Endothelial cell of umbilical vein (primary cell): Measurements from ENCODE around the gene CEP152.

ENCODE experiments used
- CTCF ChIP-seq, 2 donors: IDR thresholded peaks; 1 replicate in 1 of 2; 2 replicates in 1 of 2; pipeline ENCODE4 v1.5.1; 2011; ENCODE audit warnings: low read length in 2 of 2, mild to moderate bottlenecking in 2 of 2, moderate library complexity in 2 of 2, control low read depth in 1 of 2, inconsistent platforms in 1 of 2, low read depth in 1 of 2; ENCODE audit not compliant: insufficient read depth in 1 of 2; ENCODE audit errors: extremely low read depth in 1 of 2
- EZH2 ChIP-seq: IDR thresholded peaks from 2 replicates; pipeline ENCODE4 v1.6.1; 2012; ENCODE audit warnings: borderline replicate concordance, low read depth, mild to moderate bottlenecking, moderate library complexity, low read length, inconsistent platforms; ENCODE audit not compliant: severe bottlenecking
- FOS ChIP-seq: IDR thresholded peaks from 2 replicates; pipeline ENCODE4 v1.6.1; 2011; ENCODE audit warnings: mild to moderate bottlenecking, low read length, moderate library complexity, borderline replicate concordance; ENCODE audit not compliant: insufficient read depth
- GATA2 ChIP-seq: IDR thresholded peaks from 2 replicates; pipeline ENCODE4 v1.7.0; 2011; ENCODE audit warnings: low read depth, mild to moderate bottlenecking, moderate library complexity, mixed read lengths, low read length; ENCODE audit not compliant: insufficient read length, insufficient read depth
- JUN ChIP-seq: IDR thresholded peaks from 2 replicates; pipeline ENCODE4 v1.6.1; 2011; ENCODE audit warnings: borderline replicate concordance, low read depth; ENCODE audit not compliant: insufficient read length, insufficient read depth
- MAX ChIP-seq: IDR thresholded peaks from 2 replicates; pipeline ENCODE4 v1.6.1; 2011; ENCODE audit not compliant: insufficient read depth, insufficient read length
- MYC ChIP-seq: IDR thresholded peaks from one replicate; pipeline ENCODE4 v1.6.1; 2011; ENCODE audit warnings: mild to moderate bottlenecking, low read depth, low read length
- POLR2A ChIP-seq: IDR thresholded peaks from 2 replicates; pipeline ENCODE4 v1.6.1; 2012; ENCODE audit warnings: low read depth, mild to moderate bottlenecking, control low read depth, low read length
- POLR2AphosphoS5 ChIP-seq: IDR thresholded peaks from 2 replicates; pipeline ENCODE4 v1.6.1; 2012; ENCODE audit warnings: low read depth, mild to moderate bottlenecking, control low read depth, low read length, moderate library complexity; ENCODE audit not compliant: insufficient read depth

- TF ChIP-seq POLR2A (no peak), CTCF (IDR thresholded peaks at IDR 0.05; ENCODE audit: extremely low read depth in 1 of 2, insufficient read depth in 1 of 2, low read depth in 1 of 2, low read length in 2 of 2) (no peak), MAX (no peak), POLR2AphosphoS5 (no peak), JUN (no peak), EZH2 (no peak), MYC (no peak), FOS (no peak), GATA2 (no peak)
These were observed 25.7 kb downstream of the CEP152 start for GRCh38 chr15:48785195-48785594.
